NCI-H774 (cell line): ENCODE data around the gene USP36.
"Not testable (repeated sequence)": the region's sequence is repeated elsewhere in the genome, so short reads cannot be mapped to it uniquely, and the experiment has no call there.

Experiments used
- DNase-seq: peaks from one replicate; lab custom pipeline; 2025; lab: John Stamatoyannopoulos, UW

The USP36 gene

GRCh38 chr17:78840780-78841611 lies at the start of gene USP36:
Gene USP36, minus strand, starts transcription at chr17:78840814. Its CDS starts 4,451 bp downstream, at chr17:78836363.
- peak; percentile 100 for DNase-seq

GRCh38 chr17:78890096-78890495 lies 49.5 kb upstream of the USP36 start:
- not testable (repeated sequence) for DNase-seq

- DNase-seq, result no peak
Measured at GRCh38 chr17:78889531-78889930, 48.9 kb upstream of the USP36 start.

- DNase-seq, result peak; percentile 14
Measured at GRCh38 chr17:78888941-78889518, 48.4 kb upstream of the USP36 start.

- DNase-seq, result no peak
Measured at GRCh38 chr17:78886954-78887353, 46.3 kb upstream of the USP36 start.

- DNase-seq, result no peak
Measured at GRCh38 chr17:78885956-78886355, 45.3 kb upstream of the USP36 start.

- DNase-seq, result no peak
Measured at GRCh38 chr17:78884876-78885667, 44.5 kb upstream of the USP36 start.

GRCh38 chr17:78884148-78884825 lies 43.7 kb upstream of the USP36 start:
- DNase-seq, result no peak

- DNase-seq, result peak; percentile 67
Measured at GRCh38 chr17:78883533-78884131, 43.0 kb upstream of the USP36 start.

- DNase-seq, result no peak
Measured at GRCh38 chr17:78883089-78883532, 42.5 kb upstream of the USP36 start.

GRCh38 chr17:78882540-78883088 lies 42.0 kb upstream of the USP36 start:
- DNase-seq, result no peak

- DNase-seq, result no peak
Measured at GRCh38 chr17:78879635-78880186, 39.1 kb upstream of the USP36 start.

GRCh38 chr17:78878871-78879527 lies 38.4 kb upstream of the USP36 start:
- no peak for DNase-seq

- no peak for DNase-seq
Measured at GRCh38 chr17:78878261-78878660, 37.6 kb upstream of the USP36 start.

- DNase-seq, result not testable (repeated sequence)
Measured at GRCh38 chr17:78876954-78877517, 36.4 kb upstream of the USP36 start.

- DNase-seq, result no peak
Measured at GRCh38 chr17:78876094-78876597, 35.5 kb upstream of the USP36 start.

GRCh38 chr17:78875363-78876093 lies 34.9 kb upstream of the USP36 start:
- no peak for DNase-seq

- peak; percentile 83 for DNase-seq
Measured at GRCh38 chr17:78873519-78874340, 33.1 kb upstream of the USP36 start.
